Naive B cell (primary cell): Measurements from ENCODE around the gene B3GLCT. TPM values are rescaled to one million over a fixed set of nuclear protein-coding genes. Genes with fewer than 3 reads are reported as not detected.
"Not testable (repeated sequence)": the region's sequence is repeated elsewhere in the genome, so short reads cannot be mapped to it uniquely, and the experiment has no call there.

Experiments
- ATAC-seq, 2 donors: fragments of 150-1000 bp; cut with Tn5 transposase; 2 replicates each; pipeline ENCODE4 v1.10.0; 2021; ENCODE audit warnings: low read depth in 2 of 2, mild to moderate bottlenecking in 2 of 2, moderate library complexity in 2 of 2
- DNase-seq: peaks from one replicate; pipeline ENCODE4 v3.0.0; 2022
- H3K27ac Mint-ChIP-seq, 6 donors: one replicate each; pipeline ENCODE4 v1.8.0; 2020 to 2022; ENCODE audit warnings: mild to moderate bottlenecking in 6 of 6, mixed read lengths in 6 of 6, moderate library complexity in 5 of 6, inconsistent platforms in 2 of 6
- H3K27me3 Mint-ChIP-seq, 3 donors: one replicate each; pipeline ENCODE4 v1.8.0; 2021 to 2022; ENCODE audit warnings: mixed read lengths in 3 of 3, mild to moderate bottlenecking in 1 of 3
- H3K36me3 Mint-ChIP-seq, 2 donors: one replicate each; pipeline ENCODE4 v1.8.0; 2020 to 2022; ENCODE audit warnings: mixed read lengths in 2 of 2, inconsistent platforms in 1 of 2, mild to moderate bottlenecking in 1 of 2
- H3K4me1 Mint-ChIP-seq, 3 donors: one replicate each; pipeline ENCODE4 v1.8.0; 2020 to 2022; ENCODE audit warnings: mixed read lengths in 3 of 3, inconsistent platforms in 1 of 3, mild to moderate bottlenecking in 1 of 3, moderate library complexity in 1 of 3
- H3K4me3 Mint-ChIP-seq, 8 donors: one replicate each; pipeline ENCODE4 v1.8.0; 2020 to 2022; ENCODE audit warnings: mild to moderate bottlenecking in 8 of 8, mixed read lengths in 8 of 8, moderate library complexity in 8 of 8, inconsistent platforms in 2 of 8
- H3K9me3 Mint-ChIP-seq, 7 donors: one replicate each; pipeline ENCODE4 v1.8.0; 2020 to 2022; ENCODE audit warnings: mixed read lengths in 7 of 7, mild to moderate bottlenecking in 5 of 7, inconsistent platforms in 2 of 7, moderate library complexity in 1 of 7
- polyA plus RNA-seq, 6 donors: library from polyadenylated mRNA; unstranded; fragments of 300-500 nt; fragmentation: Illumina TruSeq; gene quantifications; one replicate each; pipeline ENCODE4 v1.2.3, GENCODE V29; 2021; ENCODE audit warnings: low read depth in 6 of 6

B3GLCT gene
- polyA plus RNA-seq, 6 donors from 2014 or later = 3.2 to 9.1 (median 6.0) TPM

GRCh38 chr13:31328549-31329235 lies 128.9 kb downstream of the B3GLCT start:
- Mint-ChIP-seq H3K4me1 (no peaks in the 10 kb centered on the region), H3K27ac (no peak overlapping the region)

GRCh38 chr13:31330236-31330635 lies 130.5 kb downstream of the B3GLCT start:
- ATAC-seq (no peak), DNase-seq (no peak)
- Mint-ChIP-seq H3K4me3 (no peak overlapping the region), H3K36me3 (peaks cover 12 to 21% of the 10 kb centered on the region in 2 donors), H3K4me1 (no peaks in the 10 kb centered on the region), H3K9me3 (peaks cover 0 to 13% (median 2%) of the 10 kb centered on the region in 7 donors), H3K27ac (no peak overlapping the region), H3K27me3 (no peaks in the 10 kb centered on the region)

More at GRCh38 chr13:31328549-31329235, 128.9 kb downstream of the B3GLCT start:
- Mint-ChIP-seq H3K27me3 (no peaks in the 10 kb centered on the region), H3K4me3 (no peak overlapping the region), H3K9me3 (peaks cover 0 to 3% (median 0%) of the 10 kb centered on the region in 7 donors), H3K36me3 (peaks cover 12 to 22% of the 10 kb centered on the region in 2 donors)
- DNase-seq = no peak
- ATAC-seq = no peak

DNA sequence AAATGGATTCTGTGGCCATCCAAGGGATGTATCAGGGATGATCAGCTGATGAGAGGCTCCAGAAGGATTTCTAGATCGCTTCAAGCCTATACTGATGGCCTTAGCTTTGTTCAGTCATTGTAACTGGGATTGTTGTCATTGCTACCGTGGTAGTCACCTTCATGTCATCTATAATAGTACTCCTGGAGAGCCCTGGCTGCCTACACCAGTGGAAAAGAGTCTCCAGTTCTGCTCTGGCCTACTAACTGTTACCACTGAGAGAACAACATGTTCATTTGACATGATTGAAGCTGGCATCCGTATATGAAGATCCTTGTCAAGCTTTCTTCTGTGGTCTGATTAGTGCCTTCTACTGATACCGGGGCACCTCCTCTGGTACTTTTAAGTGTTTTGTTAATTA lies 131.3 kb downstream of the B3GLCT start:
- H3K4me1 Mint-ChIP-seq = no peaks in the 10 kb centered on the region
- DNase-seq (no peak), ATAC-seq (no peak)
- no peak overlapping the region for H3K27ac Mint-ChIP-seq
- peaks cover 12% of the 10 kb centered on the region in 2 donors for H3K36me3 Mint-ChIP-seq
- H3K4me3 Mint-ChIP-seq = no peak overlapping the region
- peaks cover 0 to 21% (median 5%) of the 10 kb centered on the region in 7 donors for H3K9me3 Mint-ChIP-seq
- H3K27me3 Mint-ChIP-seq = no peaks in the 10 kb centered on the region

- H3K4me3 Mint-ChIP-seq = no peak overlapping the region
- peaks cover 0 to 6% (median 0%) of the 10 kb centered on the region in 3 donors for H3K27me3 Mint-ChIP-seq
- ATAC-seq = no peak
- H3K4me1 Mint-ChIP-seq = no peaks in the 10 kb centered on the region
- peaks cover 8 to 19% of the 10 kb centered on the region in 2 donors for H3K36me3 Mint-ChIP-seq
- no peak for DNase-seq
- H3K9me3 Mint-ChIP-seq = peaks cover 10 to 48% (median 15%) of the 10 kb centered on the region in 7 donors
- H3K27ac Mint-ChIP-seq = peak overlapping the region in 1 of 6 donors; percentile 24
These were observed 134.8 kb downstream of the B3GLCT start for GRCh38 chr13:31334547-31334946.

DNA sequence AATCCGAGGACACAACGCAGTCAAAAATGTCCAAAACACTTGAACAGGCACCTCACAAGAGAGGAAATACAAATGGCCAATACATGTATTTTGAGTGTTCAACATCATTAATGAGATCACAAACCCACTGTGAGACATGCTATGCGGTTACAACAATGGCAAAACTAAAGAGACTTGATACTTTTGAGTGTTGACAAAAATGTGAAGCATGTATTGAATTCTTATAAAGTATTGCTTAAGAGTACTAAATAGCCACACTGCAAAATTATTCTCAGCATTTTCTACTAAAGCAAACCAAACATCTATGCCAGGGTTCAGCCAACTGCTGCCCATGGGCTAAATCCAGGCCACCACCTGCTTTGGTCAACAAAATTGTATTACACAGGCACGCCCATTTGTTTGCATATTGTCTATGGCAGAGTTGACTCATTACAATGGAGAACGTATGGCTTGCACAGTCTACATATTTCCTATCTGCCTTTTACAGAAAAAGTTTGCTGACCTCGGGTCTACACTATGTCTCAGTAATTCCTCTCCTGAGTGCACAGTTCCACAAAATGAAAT lies 135.3 kb downstream of the B3GLCT start:
- Mint-ChIP-seq H3K27me3 (peaks cover 0 to 6% (median 0%) of the 10 kb centered on the region in 3 donors), H3K4me1 (no peaks in the 10 kb centered on the region), H3K36me3 (peaks cover 2 to 15% of the 10 kb centered on the region in 2 donors), H3K27ac (no peak overlapping the region), H3K9me3 (peaks cover 10 to 49% (median 15%) of the 10 kb centered on the region in 7 donors), H3K4me3 (no peak overlapping the region)
- ATAC-seq = no peak
- DNase-seq = no peak

DNA sequence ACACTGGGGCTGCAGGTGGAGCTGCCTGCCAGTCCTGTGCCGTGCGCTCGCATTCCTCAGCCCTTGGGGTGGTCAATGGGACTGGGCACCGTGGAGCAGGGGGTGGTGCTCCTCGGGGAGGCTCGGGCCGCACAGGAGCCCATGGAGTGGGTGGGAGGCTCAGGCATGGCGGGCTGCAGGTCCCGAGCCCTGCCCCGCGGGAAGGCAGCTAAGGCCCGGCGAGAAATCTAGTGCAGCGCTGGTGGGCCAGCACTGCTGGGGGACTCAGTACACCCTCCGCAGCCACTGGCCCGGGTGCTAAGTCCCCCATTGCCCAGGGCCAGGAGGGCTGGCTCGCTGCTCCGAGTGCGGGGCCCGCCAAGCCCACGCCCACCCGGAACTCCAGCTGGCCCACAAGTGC lies 139.8 kb downstream of the B3GLCT start:
- peaks cover 0 to 15% of the 10 kb centered on the region in 2 donors for H3K36me3 Mint-ChIP-seq
- not testable (repeated sequence) for H3K4me3 Mint-ChIP-seq, ATAC-seq

GRCh38 chr13:31340848-31341247 lies 141.1 kb downstream of the B3GLCT start:
- DNase-seq, H3K4me1 Mint-ChIP-seq: not testable (repeated sequence)

More for the DNA sequence above, 139.8 kb downstream of the B3GLCT start:
- H3K27me3 Mint-ChIP-seq, H3K4me1 Mint-ChIP-seq, DNase-seq, H3K27ac Mint-ChIP-seq: not testable (repeated sequence)
- H3K9me3 Mint-ChIP-seq = peaks cover 14 to 52% (median 24%) of the 10 kb centered on the region in 7 donors

GRCh38 chr13:31346891-31347290 lies 147.1 kb downstream of the B3GLCT start:
- Mint-ChIP-seq H3K27ac (no peak overlapping the region), H3K27me3 (peaks cover 4 to 20% (median 9%) of the 10 kb centered on the region in 3 donors)
- ATAC-seq = no peak

More at GRCh38 chr13:31340848-31341247, 141.1 kb downstream of the B3GLCT start:
- not testable (repeated sequence) for H3K27ac Mint-ChIP-seq, ATAC-seq, H3K27me3 Mint-ChIP-seq, H3K4me3 Mint-ChIP-seq
- Mint-ChIP-seq H3K36me3 (peaks cover 0 to 15% of the 10 kb centered on the region in 2 donors), H3K9me3 (peaks cover 12 to 45% (median 24%) of the 10 kb centered on the region in 7 donors)

GRCh38 chr13:31349156-31349555 lies 149.4 kb downstream of the B3GLCT start:
- peaks cover 3 to 8% (median 6%) of the 10 kb centered on the region in 7 donors for H3K9me3 Mint-ChIP-seq
- ATAC-seq = no peak
- DNase-seq = no peak
- H3K36me3 Mint-ChIP-seq = peaks cover 0 to 10% of the 10 kb centered on the region in 2 donors
- no peak overlapping the region for H3K27ac Mint-ChIP-seq
- no peak overlapping the region for H3K4me3 Mint-ChIP-seq
- no peaks in the 10 kb centered on the region for H3K4me1 Mint-ChIP-seq
- H3K27me3 Mint-ChIP-seq = peaks cover 4 to 29% (median 15%) of the 10 kb centered on the region in 3 donors

More at GRCh38 chr13:31346891-31347290, 147.1 kb downstream of the B3GLCT start:
- Mint-ChIP-seq H3K4me1 (no peaks in the 10 kb centered on the region), H3K9me3 (peaks cover under 1 to 6% (median 3%) of the 10 kb centered on the region in 7 donors), H3K36me3 (peaks cover 0 to 9% of the 10 kb centered on the region in 2 donors), H3K4me3 (no peak overlapping the region)
- no peak for DNase-seq

GRCh38 chr13:31350560-31350959 lies 150.8 kb downstream of the B3GLCT start:
- Mint-ChIP-seq H3K9me3 (peaks cover 9 to 19% (median 16%) of the 10 kb centered on the region in 7 donors), H3K27me3 (peaks cover 4 to 29% (median 15%) of the 10 kb centered on the region in 3 donors), H3K4me3 (no peak overlapping the region), H3K4me1 (no peaks in the 10 kb centered on the region), H3K36me3 (peaks cover 5 to 20% of the 10 kb centered on the region in 2 donors), H3K27ac (no peak overlapping the region)
- no peak for ATAC-seq
- no peak for DNase-seq

- DNase-seq (no peak), ATAC-seq (no peak)
- peaks cover 14 to 27% (median 23%) of the 10 kb centered on the region in 7 donors for H3K9me3 Mint-ChIP-seq
- H3K27me3 Mint-ChIP-seq = peaks cover 4 to 29% (median 15%) of the 10 kb centered on the region in 3 donors
- H3K27ac Mint-ChIP-seq = no peak overlapping the region
- H3K36me3 Mint-ChIP-seq = peaks cover 5 to 28% of the 10 kb centered on the region in 2 donors
- no peaks in the 10 kb centered on the region for H3K4me1 Mint-ChIP-seq
- no peak overlapping the region for H3K4me3 Mint-ChIP-seq
These were observed 151.6 kb downstream of the B3GLCT start for GRCh38 chr13:31351376-31351775.

DNA sequence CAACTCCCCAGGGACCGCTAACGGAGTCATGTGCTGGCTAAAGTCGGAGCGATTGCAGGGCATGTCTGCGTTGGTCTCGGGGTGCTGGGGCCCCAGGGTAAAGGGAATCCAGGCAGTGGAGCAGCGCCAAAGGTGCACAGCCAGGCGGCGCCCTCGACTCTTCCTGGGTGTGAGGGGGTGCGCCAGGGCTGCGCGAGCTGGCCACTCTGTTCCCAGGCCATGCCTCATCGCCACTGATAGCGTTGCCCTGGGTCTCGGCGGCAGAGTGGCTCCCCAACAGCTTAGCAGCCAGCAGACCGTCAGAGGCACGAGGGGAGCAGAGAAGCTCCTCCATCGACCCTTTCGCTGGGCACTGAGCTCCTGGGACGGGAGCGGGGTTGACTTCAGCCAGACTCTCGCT lies 152.7 kb downstream of the B3GLCT start:
- Mint-ChIP-seq H3K27ac (no peak overlapping the region), H3K27me3 (peaks cover 4 to 29% (median 15%) of the 10 kb centered on the region in 3 donors), H3K4me3 (no peak overlapping the region), H3K36me3 (peaks cover 5 to 30% of the 10 kb centered on the region in 2 donors), H3K4me1 (no peaks in the 10 kb centered on the region), H3K9me3 (peaks cover 17 to 31% (median 26%) of the 10 kb centered on the region in 7 donors)
- DNase-seq (no peak), ATAC-seq (no peak)

DNA sequence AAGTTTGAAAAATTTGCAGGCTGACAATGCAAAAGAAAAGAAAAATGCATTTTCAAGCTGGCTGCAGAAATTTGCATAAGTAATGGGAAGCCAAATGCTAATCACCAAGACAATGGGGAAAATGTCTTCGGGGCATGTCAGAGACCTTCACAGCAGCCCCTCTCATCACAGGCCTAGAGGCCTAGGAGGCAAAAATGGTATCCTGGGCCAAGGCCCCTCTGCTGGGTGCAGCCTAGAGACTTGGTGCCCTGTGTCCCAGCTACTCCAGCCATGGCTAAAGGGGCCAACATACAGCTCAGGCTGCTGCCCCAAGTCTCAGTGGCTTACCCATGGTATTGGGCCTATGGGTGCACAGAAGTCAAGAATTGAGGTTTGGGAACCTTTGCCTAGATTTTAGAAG lies 155.2 kb downstream of the B3GLCT start:
- H3K4me1 Mint-ChIP-seq = no peaks in the 10 kb centered on the region
- ATAC-seq (no peak), DNase-seq (no peak)
- H3K27me3 Mint-ChIP-seq = peaks cover 9 to 27% (median 15%) of the 10 kb centered on the region in 3 donors
- H3K27ac Mint-ChIP-seq = no peak overlapping the region
- no peak overlapping the region for H3K4me3 Mint-ChIP-seq
- peaks cover 15 to 31% (median 26%) of the 10 kb centered on the region in 7 donors for H3K9me3 Mint-ChIP-seq
- peaks cover 5 to 29% of the 10 kb centered on the region in 2 donors for H3K36me3 Mint-ChIP-seq
